Stomach (tissue), 9 donors: Measurements from ENCODE around the gene GLIPR2. TPM values are rescaled to one million over a fixed set of nuclear protein-coding genes. Genes with fewer than 3 reads are reported as not detected.

Experiments used
- DNase-seq, 2 donors: peaks; one replicate each; pipeline versions ENCODE4 v3.0.0 to v3.0.0-alpha.2; 2013 to 2019
- H3K27ac ChIP-seq, 5 donors: fragments of 200-600 bp in 4 of 5; sonication (generic) in 4 of 5; one replicate each; pipeline ENCODE4 v1.5.1; 2013 to 2019; ENCODE audit warnings: mild to moderate bottlenecking in 1 of 5, moderate library complexity in 1 of 5
- H3K27me3 ChIP-seq, 3 donors: fragments of 200-600 bp; sonication (generic); one replicate each; pipeline ENCODE4 v1.5.1; 2017 to 2019; ENCODE audit warnings: mixed run types in 1 of 3
- H3K36me3 ChIP-seq, 4 donors: fragments of 200-600 bp; sonication (generic); 1 replicate in 3 of 4; 2 replicates in 1 of 4; pipeline ENCODE4 v1.5.1; 2016 to 2019
- H3K4me1 ChIP-seq, 4 donors: fragments of 200-600 bp; sonication (generic); one replicate each; pipeline ENCODE4 v1.5.1; 2016 to 2019
- H3K4me3 ChIP-seq, 4 donors: fragments of 200-600 bp; sonication (generic) in 3 of 4; one replicate each; pipeline ENCODE4 v1.5.1; 2016 to 2019; ENCODE audit warnings: mild to moderate bottlenecking in 1 of 4
- H3K9me3 ChIP-seq, 4 donors: fragments of 200-600 bp; sonication (generic); one replicate each; pipeline ENCODE4 v1.5.1; 2016 to 2019
- CTCF ChIP-seq, 7 experiments: fragments of 450-650 bp in 4 of 7; fragments of 200-600 bp in 3 of 7; sonication (generic) in 3 of 7; IDR thresholded peaks; one replicate each; pipeline ENCODE4 v1.5.1; 2016 to 2019; ENCODE audit warnings: antibody characterized with exemption in 7 of 7, control low read depth in 2 of 7, mild to moderate bottlenecking in 1 of 7
- EP300 ChIP-seq: sonication (generic); formaldehyde crosslinking; IDR thresholded peaks from one replicate; pipeline ENCODE4 v1.6.1; 2017; ENCODE audit warnings: antibody characterized with exemption
- POLR2A ChIP-seq, 4 donors: fragments of 450-650 bp; IDR thresholded peaks; one replicate each; pipeline ENCODE4 v1.6.1; 2016; ENCODE audit warnings: antibody characterized with exemption in 4 of 4, control low read depth in 2 of 4, mild to moderate bottlenecking in 1 of 4, moderate library complexity in 1 of 4
- POLR2AphosphoS5 ChIP-seq, 3 donors: sonication (generic); formaldehyde crosslinking; IDR thresholded peaks; one replicate each; pipeline ENCODE4 v1.6.1; 2016; ENCODE audit warnings: antibody characterized with exemption in 3 of 3
- WGBS, 5 donors: extraction: QIAGEN DNeasy Blood & Tissue Kit in 3 of 5; methylation state at CpG; one replicate each; pipeline versions ENCODE4 v1.1.5 to v1.1.7; 2013 to 2018; 5-methylcytosine and 5-hydroxymethylcytosine counted together
- intact Hi-C: fragments of 100-400 bp; cut with DNase I; formaldehyde crosslinking; loops from one replicate; pipeline ENCODE4 v1.15.1; 2023; ENCODE audit warnings: low total_unique reads
- polyA plus RNA-seq, 3 donors: library from polyadenylated mRNA; stranded (reverse); fragments of 200-250 nt; gene quantifications; one replicate each; pipeline ENCODE4 v1.2.3, GENCODE V29; 2013
- total RNA-seq, 5 donors: library from RNA; depleted of rRNA; stranded (reverse); fragments of >200 nt; gene quantifications; one replicate each; pipeline versions ENCODE4 v1.1.0 to v1.2.3, GENCODE V29; 2014 to 2016
- donor health status: healthy with polysubstance abuse.
- donor health status: Bipolar disorder and iron deficiency.
- donor health status: healthy.

The GLIPR2 gene
- total and polyA plus RNA-seq, 8 donors: 3.5 to 40.6 (median 32.8) TPM

GRCh38 chr9:36120705-36121104, 15.8 kb upstream of the GLIPR2 start:
- DNase-seq: no peak
- Histone ChIP-seq H3K36me3 (peaks cover 0 to 64% (median 40%) of the 10 kb centered on the region in 4 donors), H3K9me3 (no peaks in the 10 kb centered on the region), H3K4me3 (no peak overlapping the region), H3K4me1 (no peaks in the 10 kb centered on the region), H3K27me3 (no peaks in the 10 kb centered on the region), H3K27ac (no peak overlapping the region)
- TF ChIP-seq CTCF (IDR thresholded peaks at IDR 0.05) (no peak), EP300 (no peak), POLR2AphosphoS5 (IDR thresholded peaks at IDR 0.05) (no peak), POLR2A (IDR thresholded peaks at IDR 0.05) (no peak)
- intact Hi-C loops: no loop called here
- 54 to 75% (median 68%) methylated on average over 4 of the region's 4 CpGs for WGBS, 5 donors

GRCh38 chr9:36121971-36122370, 14.6 kb upstream of the GLIPR2 start:
- Histone ChIP-seq H3K36me3 (peaks cover 0 to 59% (median 39%) of the 10 kb centered on the region in 4 donors), H3K27ac (no peak overlapping the region), H3K9me3 (no peaks in the 10 kb centered on the region), H3K4me1 (no peaks in the 10 kb centered on the region), H3K4me3 (no peak overlapping the region), H3K27me3 (no peaks in the 10 kb centered on the region)
- WGBS, 5 donors: 83 to 95% (median 90%) methylated on average over 7 of the region's 7 CpGs
- no peak for DNase-seq
- intact Hi-C loops: no loop called here
- no peak for TF ChIP-seq POLR2AphosphoS5 (IDR thresholded peaks at IDR 0.05)
- TF ChIP-seq CTCF (IDR thresholded peaks at IDR 0.05): no peak
- TF ChIP-seq POLR2A (IDR thresholded peaks at IDR 0.05): no peak
- no peak for TF ChIP-seq EP300

GRCh38 chr9:36123515-36123914, 13.0 kb upstream of the GLIPR2 start:
- intact Hi-C loops: no loop called here
- WGBS, 5 donors: 90 to 95% (median 92%) methylated on average over 2 of the region's 2 CpGs

GRCh38 chr9:36125062-36125855, 11.3 kb upstream of the GLIPR2 start:
- Histone ChIP-seq H3K4me3 (no peak overlapping the region), H3K27me3 (no peaks in the 10 kb centered on the region), H3K4me1 (peaks cover 0 to 13% (median 0%) of the 10 kb centered on the region in 4 donors), H3K9me3 (no peaks in the 10 kb centered on the region), H3K36me3 (peaks cover 0 to 32% (median 22%) of the 10 kb centered on the region in 4 donors), H3K27ac (no peak overlapping the region)
- 79 to 83% (median 81%) methylated on average over 10 of the region's 10 CpGs for WGBS, 5 donors
- TF ChIP-seq POLR2A (IDR thresholded peaks at IDR 0.05) (no peak), POLR2AphosphoS5 (IDR thresholded peaks at IDR 0.05) (no peak), EP300 (no peak), CTCF (IDR thresholded peaks at IDR 0.05) (no peak)
- no peak for DNase-seq
- intact Hi-C loops: no loop called here

More at GRCh38 chr9:36123515-36123914, 13.0 kb upstream of the GLIPR2 start:
- peaks cover 0 to 10% (median 0%) of the 10 kb centered on the region in 4 donors for H3K4me1 ChIP-seq
- H3K36me3 ChIP-seq: peaks cover 0 to 43% (median 27%) of the 10 kb centered on the region in 4 donors
- H3K27ac ChIP-seq: no peak overlapping the region
- H3K4me3 ChIP-seq: no peak overlapping the region
- TF ChIP-seq CTCF (IDR thresholded peaks at IDR 0.05): no peak
- TF ChIP-seq POLR2A (IDR thresholded peaks at IDR 0.05): no peak
- TF ChIP-seq EP300: no peak
- TF ChIP-seq POLR2AphosphoS5 (IDR thresholded peaks at IDR 0.05): no peak
- no peak for DNase-seq
- H3K9me3 ChIP-seq: no peaks in the 10 kb centered on the region
- no peaks in the 10 kb centered on the region for H3K27me3 ChIP-seq
